C4-2B (cell line): ENCODE measurements around the gene PGM5.

Experiments used
- ZFX ChIP-seq: fragments of 450-650 bp; IDR thresholded peaks from 2 replicates; pipeline ENCODE4 v1.6.1; 2017
- TF ChIP-seq, protein P1 (sequence below): fragments of 450-650 bp; conservative IDR thresholded peaks from 2 replicates; pipeline ENCODE4 v1.5.1; 2017; ENCODE audit warnings: mild to moderate bottlenecking

DNA sequence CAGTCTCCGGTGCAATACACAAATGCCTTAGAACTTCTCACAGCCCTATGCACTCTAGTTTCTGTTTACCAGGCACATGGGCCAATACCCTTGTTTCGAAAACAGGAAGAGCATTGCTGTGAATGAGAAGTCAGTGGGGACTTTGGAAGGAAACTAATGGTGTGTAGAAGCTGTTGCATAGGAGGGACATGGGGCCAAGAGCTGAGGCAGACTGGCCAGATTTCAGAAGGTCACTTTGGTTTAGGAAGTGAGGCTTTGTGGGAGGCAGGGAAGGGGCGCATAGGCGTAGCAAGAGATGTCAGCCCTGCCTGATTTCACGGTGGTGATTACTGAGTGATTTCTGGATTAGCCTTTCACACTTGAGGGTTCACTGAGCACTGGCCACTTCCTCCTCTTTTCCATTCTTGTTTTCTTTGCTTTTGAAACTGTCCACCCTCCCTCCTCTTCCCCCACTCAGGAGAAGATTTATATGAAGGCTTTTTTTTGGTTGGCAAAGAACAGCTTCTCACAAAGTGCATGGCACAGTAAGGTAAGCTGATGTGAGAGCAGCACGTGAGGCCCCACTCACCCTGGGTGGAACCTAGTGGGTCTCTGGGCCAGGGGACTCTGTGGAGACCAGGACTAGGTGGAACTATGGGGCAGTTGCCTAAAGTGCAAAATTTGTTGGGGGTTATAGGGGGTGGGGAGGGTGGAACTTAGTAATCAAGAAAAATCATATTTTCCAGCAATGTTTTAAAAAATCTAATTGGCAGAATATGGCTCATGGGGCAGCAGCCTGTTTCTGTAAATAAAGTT, 190.4 kb downstream of the PGM5 start:
- TF ChIP-seq, protein P1, sequence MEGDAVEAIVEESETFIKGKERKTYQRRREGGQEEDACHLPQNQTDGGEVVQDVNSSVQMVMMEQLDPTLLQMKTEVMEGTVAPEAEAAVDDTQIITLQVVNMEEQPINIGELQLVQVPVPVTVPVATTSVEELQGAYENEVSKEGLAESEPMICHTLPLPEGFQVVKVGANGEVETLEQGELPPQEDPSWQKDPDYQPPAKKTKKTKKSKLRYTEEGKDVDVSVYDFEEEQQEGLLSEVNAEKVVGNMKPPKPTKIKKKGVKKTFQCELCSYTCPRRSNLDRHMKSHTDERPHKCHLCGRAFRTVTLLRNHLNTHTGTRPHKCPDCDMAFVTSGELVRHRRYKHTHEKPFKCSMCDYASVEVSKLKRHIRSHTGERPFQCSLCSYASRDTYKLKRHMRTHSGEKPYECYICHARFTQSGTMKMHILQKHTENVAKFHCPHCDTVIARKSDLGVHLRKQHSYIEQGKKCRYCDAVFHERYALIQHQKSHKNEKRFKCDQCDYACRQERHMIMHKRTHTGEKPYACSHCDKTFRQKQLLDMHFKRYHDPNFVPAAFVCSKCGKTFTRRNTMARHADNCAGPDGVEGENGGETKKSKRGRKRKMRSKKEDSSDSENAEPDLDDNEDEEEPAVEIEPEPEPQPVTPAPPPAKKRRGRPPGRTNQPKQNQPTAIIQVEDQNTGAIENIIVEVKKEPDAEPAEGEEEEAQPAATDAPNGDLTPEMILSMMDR, result no peak
- TF ChIP-seq ZFX, result no peak
